Panc1 (cell line): Measurements from ENCODE around the gene SLCO3A1. TPM values are rescaled to one million over a fixed set of nuclear protein-coding genes. Genes with fewer than 3 reads are reported as not detected.

Source experiments
- ATAC-seq: fragments of 200-7000 bp; cut with Tn5 transposase; 2 replicates; pipeline ENCODE4 v1.9.1; 2020; ENCODE audit warnings: mild to moderate bottlenecking, moderate library complexity
- BruUV-seq: library from RNA; stranded (reverse); fragments of 400-500 nt; replicated peaks from 2 replicates; lab custom pipeline; 2021; lab: Mats Ljungman, UMichigan
- CTCF ChIA-PET: fragments of 300-600 bp; sonication (Branson Sonifier 250); formaldehyde crosslinking; loops from one replicate; lab custom pipeline; 2022; ENCODE audit warnings: antibody characterized with exemption; lab: Charles Lee
- POLR2A ChIA-PET: fragments of 300-600 bp; sonication (Branson Sonifier 250); formaldehyde crosslinking; loops from one replicate; lab custom pipeline; 2022; ENCODE audit warnings: antibody characterized with exemption; lab: Charles Lee
- DNase-seq: peaks from one replicate; pipeline ENCODE4 v3.0.0-alpha.2; 2010; ENCODE audit warnings: low read depth, low spot score
- H3K27ac ChIP-seq: 2 replicates; pipeline ENCODE4 v1.5.1; 2011; ENCODE audit warnings: mild to moderate bottlenecking, low read length, inconsistent platforms
- H3K27me3 ChIP-seq: fragments of 200-500 bp; sonication (Bioruptor generic); 2 replicates; pipeline ENCODE4 v1.6.0; 2014; ENCODE audit warnings: low read length, inconsistent platforms; ENCODE audit not compliant: control insufficient read depth, insufficient read depth
- H3K36me3 ChIP-seq: fragments of 200-500 bp; sonication (Bioruptor generic); 2 replicates; pipeline ENCODE4 v1.5.1; 2014; ENCODE audit warnings: inconsistent platforms, mild to moderate bottlenecking, low read length, moderate library complexity; ENCODE audit not compliant: control insufficient read depth, insufficient read depth
- H3K4me1 ChIP-seq: 2 replicates; pipeline ENCODE4 v1.5.1; 2011; ENCODE audit warnings: inconsistent platforms, mild to moderate bottlenecking, low read length, moderate library complexity; ENCODE audit not compliant: control insufficient read depth, insufficient read depth
- H3K4me3 ChIP-seq, 2 experiments: 2 replicates each; pipeline ENCODE4 v1.5.1; 2011 to 2012; ENCODE audit warnings: low read depth in 2 of 2, low read length in 2 of 2, mild to moderate bottlenecking in 2 of 2, inconsistent platforms in 1 of 2, moderate library complexity in 1 of 2
- H3K9me3 ChIP-seq: fragments of 200-500 bp; sonication (Bioruptor generic); 2 replicates; pipeline ENCODE4 v1.5.1; 2014; ENCODE audit warnings: low read depth, mild to moderate bottlenecking, inconsistent platforms, low read length, moderate library complexity; ENCODE audit not compliant: control insufficient read depth, insufficient read depth
- POLR2AphosphoS5 ChIP-seq: IDR thresholded peaks from 2 replicates; pipeline ENCODE4 v1.6.1; 2012; ENCODE audit warnings: mild to moderate bottlenecking, low read depth, low read length, moderate library complexity
- SIN3A ChIP-seq: IDR thresholded peaks from 2 replicates; pipeline ENCODE4 v1.6.1; 2012; ENCODE audit warnings: low read depth, mild to moderate bottlenecking, low read length, moderate library complexity, borderline replicate concordance; ENCODE audit not compliant: insufficient read depth
- TCF7L2 ChIP-seq: IDR thresholded peaks from 2 replicates; pipeline ENCODE4 v1.6.1; 2011; ENCODE audit warnings: mild to moderate bottlenecking, low read depth, low read length, inconsistent platforms
- in situ Hi-C: cut with HindIII; loops from 2 replicates; pipeline ENCODE4 v1.10.0; 2016; ENCODE audit warnings: low sequenced_read_pairs, low pct_unique_long_range_greater_than_20kb
- intact Hi-C: fragments of 100-400 bp; cut with micrococcal nuclease; formaldehyde crosslinking; loops from one replicate; pipeline ENCODE4 v1.10.0; 2022; ENCODE audit not compliant: unreplicated experiment
- total RNA-seq: library from RNA; stranded (reverse); gene quantifications from one replicate; pipeline ENCODE4 v1.2.1, GENCODE V29; 2021; ENCODE audit not compliant: unreplicated experiment
- TF ChIP-seq, protein P1 (sequence below): fragments of 450-650 bp; IDR thresholded peaks from 2 replicates; pipeline ENCODE4 v1.5.1; 2017; ENCODE audit warnings: mild to moderate bottlenecking
- TF ChIP-seq, protein P2 (sequence below), 2 experiments: IDR thresholded peaks; 2 replicates each; pipeline ENCODE4 v1.6.1; 2011 to 2012; ENCODE audit warnings: low read depth in 2 of 2, control low read depth in 1 of 2, low read length in 1 of 2, mild to moderate bottlenecking in 1 of 2, moderate library complexity in 1 of 2; ENCODE audit not compliant: insufficient read depth in 1 of 2

The SLCO3A1 gene
- total RNA-seq, 1 experiment from 2014 or later = 20.6 TPM

DNA sequence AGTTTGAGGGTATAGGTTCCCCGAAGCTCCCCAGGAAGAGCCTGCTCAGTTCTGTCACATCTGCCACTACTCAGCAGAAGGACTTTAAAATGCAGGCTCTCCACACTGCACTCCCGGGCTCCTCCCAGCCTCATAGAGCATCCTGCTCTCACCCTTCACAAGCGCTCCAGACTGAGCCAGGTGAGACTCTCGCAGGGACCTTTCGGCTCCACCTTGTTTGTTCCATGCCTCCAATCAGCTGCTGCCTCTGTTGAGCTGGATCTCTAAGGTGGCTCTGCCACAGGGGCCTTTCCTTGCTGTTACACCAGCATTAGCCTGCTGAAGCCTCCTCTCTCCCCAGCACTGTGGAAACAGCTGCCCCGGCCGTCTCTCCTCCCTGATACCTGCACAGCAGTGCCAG is 56.1 kb downstream of the SLCO3A1 start:
- Histone ChIP-seq H3K9me3 (no peaks in the 10 kb centered on the region), H3K4me3 (no peak overlapping the region), H3K27me3 (no peaks in the 10 kb centered on the region), H3K4me1 (no peaks in the 10 kb centered on the region), H3K27ac (no peak overlapping the region), H3K36me3 (no peaks in the 10 kb centered on the region)
- in situ Hi-C loops (no loop called here), intact Hi-C loops (no loop called here)
- TF ChIP-seq, protein P1, sequence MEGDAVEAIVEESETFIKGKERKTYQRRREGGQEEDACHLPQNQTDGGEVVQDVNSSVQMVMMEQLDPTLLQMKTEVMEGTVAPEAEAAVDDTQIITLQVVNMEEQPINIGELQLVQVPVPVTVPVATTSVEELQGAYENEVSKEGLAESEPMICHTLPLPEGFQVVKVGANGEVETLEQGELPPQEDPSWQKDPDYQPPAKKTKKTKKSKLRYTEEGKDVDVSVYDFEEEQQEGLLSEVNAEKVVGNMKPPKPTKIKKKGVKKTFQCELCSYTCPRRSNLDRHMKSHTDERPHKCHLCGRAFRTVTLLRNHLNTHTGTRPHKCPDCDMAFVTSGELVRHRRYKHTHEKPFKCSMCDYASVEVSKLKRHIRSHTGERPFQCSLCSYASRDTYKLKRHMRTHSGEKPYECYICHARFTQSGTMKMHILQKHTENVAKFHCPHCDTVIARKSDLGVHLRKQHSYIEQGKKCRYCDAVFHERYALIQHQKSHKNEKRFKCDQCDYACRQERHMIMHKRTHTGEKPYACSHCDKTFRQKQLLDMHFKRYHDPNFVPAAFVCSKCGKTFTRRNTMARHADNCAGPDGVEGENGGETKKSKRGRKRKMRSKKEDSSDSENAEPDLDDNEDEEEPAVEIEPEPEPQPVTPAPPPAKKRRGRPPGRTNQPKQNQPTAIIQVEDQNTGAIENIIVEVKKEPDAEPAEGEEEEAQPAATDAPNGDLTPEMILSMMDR = no peak
- no peak for TF ChIP-seq TCF7L2
- ATAC-seq (no peak), DNase-seq (no peak)
- ChIA-PET CTCF (no interaction called here), POLR2A (no interaction called here)
- BruUV-seq = no TSS peak

DNA sequence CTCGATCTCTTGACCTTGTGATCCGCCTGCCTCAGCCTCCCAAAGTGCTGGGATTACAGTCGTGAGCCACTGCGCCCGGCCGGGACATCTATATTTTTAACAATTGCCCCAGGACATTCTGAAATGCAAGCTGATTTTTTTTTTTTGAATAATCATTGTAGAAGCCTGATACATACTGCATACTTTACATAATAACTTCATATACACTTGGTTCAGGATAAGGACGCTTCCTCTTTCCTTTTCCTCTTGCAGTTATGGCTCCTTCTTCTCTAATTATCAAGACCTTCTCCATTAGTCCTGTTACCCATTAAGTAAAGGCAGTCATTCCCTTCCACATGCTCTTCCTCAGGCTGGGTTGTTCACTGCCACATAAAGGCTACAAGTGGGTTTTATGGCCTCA is 58.3 kb downstream of the SLCO3A1 start:
- Histone ChIP-seq H3K36me3 (no peaks in the 10 kb centered on the region), H3K4me3 (no peak overlapping the region), H3K27ac (no peak overlapping the region), H3K27me3 (no peaks in the 10 kb centered on the region), H3K9me3 (no peaks in the 10 kb centered on the region), H3K4me1 (no peaks in the 10 kb centered on the region)
- in situ Hi-C loops = no loop called here
- intact Hi-C loops = no loop called here
- ChIA-PET POLR2A (no interaction called here), CTCF (interaction anchor here (0.7 kb wide), 1 partner anchor 863 kb away, joined by 3 read pairs; no protein-coding TSS in a partner anchor)
- BruUV-seq = no TSS peak
- ATAC-seq (no peak), DNase-seq (no peak)
- no peak for TF ChIP-seq TCF7L2
- TF ChIP-seq, protein P1 = no peak
- TF ChIP-seq, protein P2, sequence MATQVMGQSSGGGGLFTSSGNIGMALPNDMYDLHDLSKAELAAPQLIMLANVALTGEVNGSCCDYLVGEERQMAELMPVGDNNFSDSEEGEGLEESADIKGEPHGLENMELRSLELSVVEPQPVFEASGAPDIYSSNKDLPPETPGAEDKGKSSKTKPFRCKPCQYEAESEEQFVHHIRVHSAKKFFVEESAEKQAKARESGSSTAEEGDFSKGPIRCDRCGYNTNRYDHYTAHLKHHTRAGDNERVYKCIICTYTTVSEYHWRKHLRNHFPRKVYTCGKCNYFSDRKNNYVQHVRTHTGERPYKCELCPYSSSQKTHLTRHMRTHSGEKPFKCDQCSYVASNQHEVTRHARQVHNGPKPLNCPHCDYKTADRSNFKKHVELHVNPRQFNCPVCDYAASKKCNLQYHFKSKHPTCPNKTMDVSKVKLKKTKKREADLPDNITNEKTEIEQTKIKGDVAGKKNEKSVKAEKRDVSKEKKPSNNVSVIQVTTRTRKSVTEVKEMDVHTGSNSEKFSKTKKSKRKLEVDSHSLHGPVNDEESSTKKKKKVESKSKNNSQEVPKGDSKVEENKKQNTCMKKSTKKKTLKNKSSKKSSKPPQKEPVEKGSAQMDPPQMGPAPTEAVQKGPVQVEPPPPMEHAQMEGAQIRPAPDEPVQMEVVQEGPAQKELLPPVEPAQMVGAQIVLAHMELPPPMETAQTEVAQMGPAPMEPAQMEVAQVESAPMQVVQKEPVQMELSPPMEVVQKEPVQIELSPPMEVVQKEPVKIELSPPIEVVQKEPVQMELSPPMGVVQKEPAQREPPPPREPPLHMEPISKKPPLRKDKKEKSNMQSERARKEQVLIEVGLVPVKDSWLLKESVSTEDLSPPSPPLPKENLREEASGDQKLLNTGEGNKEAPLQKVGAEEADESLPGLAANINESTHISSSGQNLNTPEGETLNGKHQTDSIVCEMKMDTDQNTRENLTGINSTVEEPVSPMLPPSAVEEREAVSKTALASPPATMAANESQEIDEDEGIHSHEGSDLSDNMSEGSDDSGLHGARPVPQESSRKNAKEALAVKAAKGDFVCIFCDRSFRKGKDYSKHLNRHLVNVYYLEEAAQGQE (IDR thresholded peaks at IDR 0.05; ENCODE audit: insufficient read depth in 1 of 2, low read depth in 2 of 2, low read length in 1 of 2) = no peak
- no peak for TF ChIP-seq POLR2AphosphoS5
- no peak for TF ChIP-seq SIN3A

- Histone ChIP-seq H3K4me3 (no peak overlapping the region), H3K9me3 (no peaks in the 10 kb centered on the region), H3K4me1 (no peaks in the 10 kb centered on the region), H3K27me3 (no peaks in the 10 kb centered on the region), H3K36me3 (no peaks in the 10 kb centered on the region), H3K27ac (no peak overlapping the region)
- no peak for DNase-seq
- BruUV-seq = no TSS peak
- intact Hi-C loops (no loop called here), in situ Hi-C loops (no loop called here)
- TF ChIP-seq TCF7L2 = no peak
- TF ChIP-seq, protein P1 = no peak
- TF ChIP-seq POLR2AphosphoS5 = no peak
- TF ChIP-seq SIN3A = no peak
- TF ChIP-seq, protein P2 (IDR thresholded peaks at IDR 0.05; ENCODE audit: insufficient read depth in 1 of 2, low read depth in 2 of 2, low read length in 1 of 2) = no peak
- ChIA-PET POLR2A (no interaction called here), CTCF (no interaction called here)
- ATAC-seq = no peak
Measured at GRCh38 chr15:91912336-91912735, 58.8 kb downstream of the SLCO3A1 start.
